Measurements from ENCODE around the gene PPP1R1A.

- TF ChIP-seq CTCF (IDR thresholded peaks at IDR 0.05; ENCODE audit: low read depth, low read length) (no peak), EZH2phosphoT487 (IDR thresholded peaks at IDR 0.05; ENCODE audit: low read depth) (no peak)
Observed at GRCh38 chr12:54572881-54573280, 15.6 kb downstream of the PPP1R1A start.
